Gastrocnemius medialis (tissue), 4 donors: Measurements from ENCODE around the gene LYPLA2.
A peak's percentile ranks its signal among the peaks of the same experiment; 100 is the strongest.

Source experiments
- POLR2A ChIP-seq, 2 donors: fragments of 450-650 bp; IDR thresholded peaks; one replicate each; pipeline ENCODE4 v1.6.1; 2017; ENCODE audit warnings: antibody characterized with exemption in 2 of 2, mild to moderate bottlenecking in 2 of 2, moderate library complexity in 2 of 2
- TF ChIP-seq, protein P1 (sequence below), 5 experiments: fragments of 450-650 bp in 3 of 5; fragments of 200-600 bp in 2 of 5; sonication (generic) in 2 of 5; IDR thresholded peaks in 4 of 5; conservative IDR thresholded peaks in 1 of 5; 1 replicate in 4 of 5; 2 replicates in 1 of 5; pipeline ENCODE4 v1.5.1; 2016 to 2019; ENCODE audit warnings: antibody characterized with exemption in 5 of 5, mild to moderate bottlenecking in 3 of 5, moderate library complexity in 3 of 5

DNA sequence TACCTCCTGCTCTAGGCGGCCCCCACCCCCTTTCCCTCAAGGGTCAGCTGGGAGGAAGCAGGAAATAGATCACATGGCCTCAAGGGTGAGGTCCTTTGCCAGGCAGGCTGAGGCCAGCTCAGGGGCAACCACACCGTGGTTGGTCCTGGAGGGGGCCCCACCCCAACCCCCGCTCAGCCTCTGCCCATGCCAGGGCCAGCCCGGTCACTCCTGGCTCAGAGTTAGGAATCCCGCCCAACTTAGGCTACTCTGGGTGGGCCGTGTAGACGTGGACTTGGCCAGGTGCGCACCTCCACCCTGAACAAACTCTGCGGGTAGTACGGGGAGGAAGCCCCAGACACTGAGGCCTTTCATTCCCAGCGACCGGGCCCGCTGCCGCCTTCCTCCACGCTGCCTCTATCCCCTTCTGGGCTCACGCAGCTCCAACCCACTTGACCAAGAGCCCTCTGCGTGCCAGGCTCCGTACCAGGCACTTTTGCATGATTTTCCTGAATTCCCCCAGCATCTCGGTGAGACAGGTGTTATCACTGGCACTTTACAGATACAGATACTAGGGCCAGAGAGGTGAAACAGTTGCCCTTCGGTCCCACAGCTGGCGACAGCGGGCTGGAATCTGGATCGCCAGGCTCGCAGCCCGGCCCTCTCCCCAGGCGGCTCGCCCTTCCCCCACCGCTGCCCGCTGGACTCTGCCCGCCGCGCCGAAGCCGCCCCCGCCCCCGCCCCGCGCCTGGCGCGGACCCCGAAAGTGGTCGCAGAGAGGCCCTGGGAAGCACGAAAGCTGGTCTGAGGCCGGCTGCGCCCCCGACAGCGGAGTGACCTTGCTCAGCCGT lies 8.8 kb downstream of the LYPLA2 start:
- TF ChIP-seq POLR2A (IDR thresholded peaks at IDR 0.05): peak; percentile 34 to 46
- TF ChIP-seq, protein P1, sequence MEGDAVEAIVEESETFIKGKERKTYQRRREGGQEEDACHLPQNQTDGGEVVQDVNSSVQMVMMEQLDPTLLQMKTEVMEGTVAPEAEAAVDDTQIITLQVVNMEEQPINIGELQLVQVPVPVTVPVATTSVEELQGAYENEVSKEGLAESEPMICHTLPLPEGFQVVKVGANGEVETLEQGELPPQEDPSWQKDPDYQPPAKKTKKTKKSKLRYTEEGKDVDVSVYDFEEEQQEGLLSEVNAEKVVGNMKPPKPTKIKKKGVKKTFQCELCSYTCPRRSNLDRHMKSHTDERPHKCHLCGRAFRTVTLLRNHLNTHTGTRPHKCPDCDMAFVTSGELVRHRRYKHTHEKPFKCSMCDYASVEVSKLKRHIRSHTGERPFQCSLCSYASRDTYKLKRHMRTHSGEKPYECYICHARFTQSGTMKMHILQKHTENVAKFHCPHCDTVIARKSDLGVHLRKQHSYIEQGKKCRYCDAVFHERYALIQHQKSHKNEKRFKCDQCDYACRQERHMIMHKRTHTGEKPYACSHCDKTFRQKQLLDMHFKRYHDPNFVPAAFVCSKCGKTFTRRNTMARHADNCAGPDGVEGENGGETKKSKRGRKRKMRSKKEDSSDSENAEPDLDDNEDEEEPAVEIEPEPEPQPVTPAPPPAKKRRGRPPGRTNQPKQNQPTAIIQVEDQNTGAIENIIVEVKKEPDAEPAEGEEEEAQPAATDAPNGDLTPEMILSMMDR (IDR thresholded peaks at IDR 0.05 in 4 of 5, conservative IDR thresholded peaks at IDR 0.05 in 1 of 5): no peak
